Heart left ventricle (tissue), 16 donors: ENCODE data around the gene MAML2. TPM values are rescaled to one million over a fixed set of nuclear protein-coding genes. Genes with fewer than 3 reads are reported as not detected.
A peak's percentile ranks its signal among the peaks of the same experiment; 100 is the strongest.

Experiments
- ATAC-seq, 4 donors: fragments of 200-7000 bp; cut with Tn5 transposase; one replicate each; pipeline ENCODE4 v1.9.1; 2020 to 2022; ENCODE audit warnings: moderate library complexity in 4 of 4, mild to moderate bottlenecking in 3 of 4, moderate number of reproducible peaks in 1 of 4
- DNase-seq, 5 donors: peaks; one replicate each; pipeline ENCODE4 v3.0.0-alpha.2; 2020
- H3K27ac ChIP-seq, 12 donors: fragments of 200-600 bp; sonication (generic) in 4 of 12; one replicate each; pipeline versions ENCODE4 v1.5.0 to v1.8.0; 2016 to 2022; ENCODE audit warnings: mild to moderate bottlenecking in 2 of 12
- H3K27me3 ChIP-seq, 9 donors: fragments of 200-600 bp; sonication (generic) in 2 of 9; one replicate each; pipeline versions ENCODE4 v1.5.1 to v1.8.0; 2016 to 2022; ENCODE audit warnings: mild to moderate bottlenecking in 3 of 9
- H3K36me3 ChIP-seq, 9 donors: fragments of 200-600 bp; sonication (generic) in 2 of 9; one replicate each; pipeline versions ENCODE4 v1.5.0 to v1.8.0; 2018 to 2022; ENCODE audit warnings: mild to moderate bottlenecking in 2 of 9
- H3K4me1 ChIP-seq, 12 donors: fragments of 200-600 bp; sonication (generic) in 4 of 12; one replicate each; pipeline versions ENCODE4 v1.5.0 to v1.8.0; 2016 to 2022; ENCODE audit warnings: mild to moderate bottlenecking in 3 of 12
- H3K4me3 ChIP-seq, 12 donors: fragments of 200-600 bp; sonication (generic) in 4 of 12; one replicate each; pipeline versions ENCODE4 v1.5.0 to v1.8.0; 2017 to 2022; ENCODE audit warnings: mild to moderate bottlenecking in 9 of 12, moderate library complexity in 4 of 12
- H3K9me3 ChIP-seq, 12 donors: fragments of 200-600 bp; sonication (generic) in 4 of 12; one replicate each; pipeline versions ENCODE4 v1.5.0 to v1.8.0; 2016 to 2022; ENCODE audit warnings: mild to moderate bottlenecking in 1 of 12
- POLR2A ChIP-seq, 2 donors: fragments of 450-650 bp; IDR thresholded peaks; one replicate each; pipeline ENCODE4 v1.6.1; 2017; ENCODE audit warnings: antibody characterized with exemption in 2 of 2, mild to moderate bottlenecking in 2 of 2, moderate library complexity in 2 of 2
- WGBS, 4 donors: extraction: QIAGEN DNeasy Blood & Tissue Kit in 2 of 4; methylation state at CpG; one replicate each; pipeline versions ENCODE4 v1.1.5 to v1.1.7; 2013 to 2018; 5-methylcytosine and 5-hydroxymethylcytosine counted together
- intact Hi-C, 10 donors: fragments of 100-400 bp; cut with DNase I; formaldehyde crosslinking; loops; one replicate each; pipeline versions ENCODE4 v1.11.1 to v1.14.2; 2022
- polyA plus RNA-seq, 2 donors: library from polyadenylated mRNA; stranded (reverse); fragments of 200-250 nt; gene quantifications; one replicate each; pipeline ENCODE4 v1.2.3, GENCODE V29; 2013
- total RNA-seq, 9 donors: library from RNA; depleted of rRNA in 2 of 9; stranded (reverse); fragments of >200 nt in 2 of 9; fragmentation: NEBNext Ultra II Directional in 3 of 9; extraction: Animal tissue kit (Norgen Biotek cat#: 25700) in 3 of 9; gene quantifications; one replicate each; pipeline versions ENCODE4 v1.1.0 to v1.2.4, GENCODE V29; 2016 to 2023
- TF ChIP-seq, protein P1 (sequence below), 12 donors: fragments of 200-600 bp; sonication (generic) in 4 of 12; IDR thresholded peaks; one replicate each; pipeline versions ENCODE4 v1.5.0 to v1.8.0; 2018 to 2022; ENCODE audit warnings: antibody characterized with exemption in 12 of 12, mild to moderate bottlenecking in 5 of 12
- donor health status: ischemic (EF 13 %, LVEDD 7.1; RV severe dilation, severe dysfunction).
- donor health status: healthy with polysubstance abuse.
- donor health status: DM: no; HTN: yes; CAD: no.
- donor health status: DM: no; HTN: no; CAD: no.
- donor health status: ischemic (EF 25% LVEDD 6.9; RV normal size, moderate dysfunction).
- donor health status: ischemic (EF 25% LVEDD 5.7; RV mildly dilated, moderate dysfunction).
- donor health status: healthy.
- donor health status: DM: yes; HTN: yes; CAD: no.
- donor health status: ischemic (EF 35%, LVEDD 5.7; RV mildly dilated, moderate dysfunction).
- donor health status: nonischemic (EF 11% LVEDD 7.7; RV severe dilation, severe dysfunction).
- donor health status: DM: yes; HTN: yes; CAD: no.
- donor health status: PGD.
- donor health status: ischemic (EF 29% LVEDD 5.4; RV normal size, mild dysfunction).
- donor health status: nonischemic (EF 23%, LVEDD 6.1; RV moderate dilation, normal function).

Gene MAML2
- total and polyA plus RNA-seq, 11 donors, result 1.3 to 10.8 (median 4.8) TPM

DNA sequence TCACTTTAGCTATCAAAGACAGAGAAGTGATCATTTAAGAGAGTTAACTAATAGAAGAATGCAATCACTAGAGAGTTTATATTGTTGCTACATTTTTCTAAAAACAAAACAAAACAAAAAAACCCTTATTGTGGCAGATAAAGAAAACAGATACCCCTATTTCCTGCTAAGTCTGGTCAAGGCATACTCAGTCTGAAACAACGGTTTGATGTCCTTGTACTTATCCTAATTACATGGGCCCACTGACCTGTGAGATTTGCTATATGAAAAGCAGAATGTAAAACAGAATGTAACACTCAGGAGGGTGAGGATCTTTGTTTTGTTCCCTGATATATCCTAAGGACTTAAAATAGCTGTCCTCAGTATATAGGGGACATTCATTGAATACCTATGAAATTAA lies 24.6 kb downstream of the MAML2 start:
- intact Hi-C loops, result no loop called here
- H3K4me1 ChIP-seq, result peaks cover 0 to 85% (median 50%) of the 10 kb centered on the region in 12 donors
- WGBS, 4 donors, result 51 to 68% (median 53%) methylated on average over 1 of the region's 1 CpG
- no peak overlapping the region for H3K27ac ChIP-seq
- H3K36me3 ChIP-seq, result no peaks in the 10 kb centered on the region
- H3K4me3 ChIP-seq, result no peak overlapping the region
- no peak for TF ChIP-seq POLR2A (IDR thresholded peaks at IDR 0.05)
- TF ChIP-seq, protein P1, sequence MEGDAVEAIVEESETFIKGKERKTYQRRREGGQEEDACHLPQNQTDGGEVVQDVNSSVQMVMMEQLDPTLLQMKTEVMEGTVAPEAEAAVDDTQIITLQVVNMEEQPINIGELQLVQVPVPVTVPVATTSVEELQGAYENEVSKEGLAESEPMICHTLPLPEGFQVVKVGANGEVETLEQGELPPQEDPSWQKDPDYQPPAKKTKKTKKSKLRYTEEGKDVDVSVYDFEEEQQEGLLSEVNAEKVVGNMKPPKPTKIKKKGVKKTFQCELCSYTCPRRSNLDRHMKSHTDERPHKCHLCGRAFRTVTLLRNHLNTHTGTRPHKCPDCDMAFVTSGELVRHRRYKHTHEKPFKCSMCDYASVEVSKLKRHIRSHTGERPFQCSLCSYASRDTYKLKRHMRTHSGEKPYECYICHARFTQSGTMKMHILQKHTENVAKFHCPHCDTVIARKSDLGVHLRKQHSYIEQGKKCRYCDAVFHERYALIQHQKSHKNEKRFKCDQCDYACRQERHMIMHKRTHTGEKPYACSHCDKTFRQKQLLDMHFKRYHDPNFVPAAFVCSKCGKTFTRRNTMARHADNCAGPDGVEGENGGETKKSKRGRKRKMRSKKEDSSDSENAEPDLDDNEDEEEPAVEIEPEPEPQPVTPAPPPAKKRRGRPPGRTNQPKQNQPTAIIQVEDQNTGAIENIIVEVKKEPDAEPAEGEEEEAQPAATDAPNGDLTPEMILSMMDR (IDR thresholded peaks at IDR 0.05), result no peak
- H3K27me3 ChIP-seq, result no peaks in the 10 kb centered on the region
- ATAC-seq (no peak), DNase-seq (no peak)
- no peaks in the 10 kb centered on the region for H3K9me3 ChIP-seq

DNA sequence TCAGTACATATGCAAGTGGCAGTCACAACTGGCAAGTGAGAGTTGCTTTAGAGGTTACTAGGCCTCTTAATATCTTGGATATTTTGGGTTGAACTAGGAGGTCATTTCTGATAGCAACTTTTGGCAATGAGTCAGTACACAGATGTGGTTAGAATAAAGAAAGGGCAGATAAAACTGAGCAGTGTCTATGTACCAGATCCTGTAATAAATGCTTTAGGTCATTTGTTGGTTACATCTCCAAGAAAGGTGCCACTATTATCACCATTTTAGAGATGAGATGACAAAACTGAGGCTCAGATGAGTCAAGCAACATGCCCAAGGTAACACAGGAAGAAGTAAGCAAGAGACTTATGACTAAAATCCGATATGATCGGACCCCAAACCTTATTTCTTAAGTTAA lies 25.0 kb downstream of the MAML2 start:
- 93 to 97% (median 96%) methylated on average over 2 of the region's 2 CpGs for WGBS, 4 donors
- Histone ChIP-seq H3K27me3 (no peaks in the 10 kb centered on the region), H3K4me3 (no peak overlapping the region), H3K27ac (peak overlapping the region in 1 of 12 donors; percentile 28), H3K36me3 (no peaks in the 10 kb centered on the region), H3K4me1 (peaks cover 0 to 90% (median 52%) of the 10 kb centered on the region in 12 donors), H3K9me3 (no peaks in the 10 kb centered on the region)
- TF ChIP-seq POLR2A (IDR thresholded peaks at IDR 0.05), result no peak
- TF ChIP-seq, protein P1 (IDR thresholded peaks at IDR 0.05), result no peak
- intact Hi-C loops, result no loop called here
- DNase-seq (no peak), ATAC-seq (no peak)

DNA sequence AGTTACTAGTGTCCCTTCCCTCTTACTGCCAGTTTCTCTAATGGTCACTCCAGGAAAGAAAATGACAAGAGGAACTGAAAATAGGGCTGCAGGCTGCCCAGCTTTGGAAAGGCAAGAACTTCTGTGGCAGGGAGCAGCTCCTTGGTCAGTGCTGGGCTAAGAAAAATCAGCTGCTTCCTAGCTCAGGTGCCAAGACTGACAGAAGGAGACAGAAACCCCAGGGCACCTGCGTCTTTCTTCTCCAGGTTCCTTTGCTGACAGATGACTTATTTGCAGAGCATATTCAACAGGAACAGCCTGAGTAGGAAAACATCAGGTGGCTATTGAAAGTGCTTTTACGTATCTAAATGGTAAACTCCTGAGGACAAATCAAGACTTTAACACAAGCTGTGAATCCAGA lies 25.4 kb downstream of the MAML2 start:
- H3K27ac ChIP-seq, result peak overlapping the region in 1 of 12 donors; percentile 28
- WGBS, 4 donors, result 50 to 67% (median 59%) methylated on average over 2 of the region's 2 CpGs
- no peak for ATAC-seq

DNA sequence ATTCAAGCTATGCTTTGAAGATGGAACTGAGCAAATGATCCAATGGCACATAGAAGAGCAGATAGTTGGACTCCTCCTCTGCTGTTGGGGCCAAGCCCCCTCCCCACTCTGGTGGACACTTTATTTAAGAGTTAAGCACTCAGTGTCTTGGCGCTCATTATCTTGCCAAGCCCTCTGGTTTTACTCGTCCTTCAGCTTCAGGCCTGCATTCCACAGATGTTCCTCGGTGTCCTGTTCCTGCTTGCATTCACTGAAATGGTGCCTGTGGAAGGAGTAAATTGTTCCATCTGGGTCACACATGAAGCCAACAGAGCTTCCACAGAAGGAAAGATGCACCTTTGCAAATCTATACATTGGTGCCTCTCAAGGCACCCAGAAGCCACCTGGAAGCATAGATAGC lies 26.1 kb downstream of the MAML2 start:
- TF ChIP-seq, protein P1 (IDR thresholded peaks at IDR 0.05), result no peak
- TF ChIP-seq POLR2A (IDR thresholded peaks at IDR 0.05), result no peak
- ATAC-seq, result peak in 1 of 4 donors; percentile 16
- Histone ChIP-seq H3K27me3 (no peaks in the 10 kb centered on the region), H3K36me3 (no peaks in the 10 kb centered on the region), H3K27ac (no peak overlapping the region), H3K9me3 (no peaks in the 10 kb centered on the region), H3K4me1 (peaks cover 0 to 94% (median 53%) of the 10 kb centered on the region in 12 donors), H3K4me3 (no peak overlapping the region)
- intact Hi-C loops, result no loop called here
- DNase-seq, result no peak
- 48 to 64% (median 56%) methylated on average over 3 of the region's 3 CpGs for WGBS, 4 donors

More for the DNA sequence above, 25.4 kb downstream of the MAML2 start:
- intact Hi-C loops, result no loop called here
- Histone ChIP-seq H3K27me3 (no peaks in the 10 kb centered on the region), H3K4me3 (no peak overlapping the region), H3K4me1 (peaks cover 0 to 94% (median 52%) of the 10 kb centered on the region in 12 donors), H3K9me3 (no peaks in the 10 kb centered on the region), H3K36me3 (no peaks in the 10 kb centered on the region)
- TF ChIP-seq, protein P1 (IDR thresholded peaks at IDR 0.05), result no peak
- no peak for DNase-seq
